NT2/D1 (cell line): ENCODE results near the gene SAP130.

Source experiments
- SUZ12 ChIP-seq: IDR thresholded peaks from 2 replicates; pipeline ENCODE4 v1.6.1; 2011; ENCODE audit not compliant: insufficient read length, insufficient read depth; ENCODE audit errors: extremely low read depth
- YY1 ChIP-seq: IDR thresholded peaks from 2 replicates; pipeline ENCODE4 v1.6.1; 2011; ENCODE audit not compliant: insufficient read length, insufficient read depth
- ZNF274 ChIP-seq: IDR thresholded peaks from 2 replicates; pipeline ENCODE4 v1.6.1; 2011; ENCODE audit warnings: mild to moderate bottlenecking, low read depth, low read length

DNA sequence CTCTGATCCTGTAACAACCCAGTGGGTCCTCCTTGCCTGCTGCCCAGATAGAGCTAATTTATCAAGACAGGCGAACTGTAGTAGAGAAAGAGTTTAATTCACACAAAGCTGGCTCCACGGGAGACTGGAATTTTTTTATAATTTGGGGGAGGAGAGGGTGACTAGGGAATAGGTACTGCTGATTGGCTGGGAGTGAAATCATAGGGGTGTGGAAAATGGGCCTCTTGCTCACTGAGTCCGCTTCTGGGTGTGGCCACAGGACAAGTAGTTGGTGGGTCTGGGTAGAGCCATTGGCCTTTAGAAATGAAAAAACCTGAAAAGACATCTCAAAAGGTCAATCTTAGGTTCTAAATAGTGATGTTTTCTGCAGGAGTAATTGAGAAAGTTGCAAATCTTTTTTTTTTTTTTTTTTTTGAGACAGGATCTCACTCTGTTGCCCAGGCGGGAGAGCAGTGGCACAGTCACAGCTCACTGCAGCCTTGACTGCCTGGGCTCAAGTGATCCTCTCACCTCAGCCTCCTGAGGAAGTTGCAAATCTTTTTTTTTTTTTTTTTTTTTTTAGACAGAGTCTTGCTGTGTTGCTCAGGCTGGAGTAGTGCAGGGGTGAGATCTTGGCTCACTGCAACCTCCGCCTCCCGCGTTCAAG, 48.7 kb upstream of the SAP130 start:
- TF ChIP-seq ZNF274 (no peak), SUZ12 (no peak), YY1 (no peak)
